K562 (cell line): ENCODE results near the gene SPATC1L. TPM values are rescaled to one million over a fixed set of nuclear protein-coding genes. Genes with fewer than 3 reads are reported as not detected.
A peak's percentile ranks its signal among the peaks of the same experiment; 100 is the strongest.

Experiments
- BRCA1 ChIP-seq, 2 experiments: fragments of 450-650 bp in 1 of 2; sonication (generic) in 1 of 2; formaldehyde crosslinking in 1 of 2; IDR thresholded peaks; 2 replicates each; pipeline versions ENCODE4 v1.5.0 to v1.6.1; 2017 to 2020; ENCODE audit warnings: mild to moderate bottlenecking in 1 of 2, missing genetic modification reagents in 1 of 2
- CREB5 ChIP-seq: fragments of 250-450 bp; sonication (Bioruptor Pico); IDR thresholded peaks from 2 replicates; pipeline ENCODE4 v1.5.0; 2020; ENCODE audit warnings: mild to moderate bottlenecking
- ERF ChIP-seq: fragments of 450-650 bp; formaldehyde crosslinking; IDR thresholded peaks from 2 replicates; pipeline ENCODE4 v1.4.0; 2020; ENCODE audit warnings: mild to moderate bottlenecking, mixed read lengths
- MLX ChIP-seq, 2 experiments: fragments of 450-650 bp in 1 of 2; sonication (generic) in 1 of 2; formaldehyde crosslinking; conservative IDR thresholded peaks; 2 replicates each; pipeline versions ENCODE4 v1.4.0 to v1.8.1; 2020 to 2022; ENCODE audit warnings: mild to moderate bottlenecking in 1 of 2, missing genetic modification reagents in 1 of 2
- RNF2 ChIP-seq: sonication (generic); IDR thresholded peaks from 2 replicates; pipeline ENCODE4 v1.6.1; 2016
- SREBF2 ChIP-seq: sonication (generic); formaldehyde crosslinking; IDR thresholded peaks from 2 replicates; pipeline ENCODE4 v1.4.0; 2020; ENCODE audit warnings: mild to moderate bottlenecking, missing genetic modification reagents
- STAT6 ChIP-seq: sonication (generic); formaldehyde crosslinking; IDR thresholded peaks from 2 replicates; pipeline ENCODE4 v1.8.1; 2023; ENCODE audit warnings: mild to moderate bottlenecking, missing genetic modification reagents
- TFE3 ChIP-seq: fragments of 450-650 bp; formaldehyde crosslinking; IDR thresholded peaks from 2 replicates; pipeline ENCODE4 v1.4.0; 2020; ENCODE audit warnings: mild to moderate bottlenecking, mixed read lengths
- ZNF318 ChIP-seq, 2 experiments: fragments of 450-650 bp; IDR thresholded peaks; 2 replicates each; pipeline ENCODE4 v1.6.1; 2016; ENCODE audit warnings: mild to moderate bottlenecking in 2 of 2, borderline replicate concordance in 1 of 2, low read depth in 1 of 2, moderate library complexity in 1 of 2
- polyA plus RNA-seq, 8 experiments: library from polyadenylated mRNA; depleted of rRNA in 4 of 8; stranded (reverse) in 5 of 8; unstranded in 3 of 8; fragments of >200 nt; fragmentation: Nextera tagmentation in 2 of 8; fragmentation: Illumina TruSeq in 1 of 8; extraction: Ambion mirVana in 2 of 8; extraction: Trizol in 1 of 8; gene quantifications; 2 replicates each; pipeline versions ENCODE4 v1.2.1 to v1.2.3, GENCODE V29; 2011 to 2014; ENCODE audit warnings: inconsistent platforms in 1 of 8, missing spikeins in 1 of 8
- total RNA-seq, 7 experiments: library from RNA; depleted of rRNA in 6 of 7; stranded (reverse); fragments of >200 nt in 6 of 7; fragmentation: Illumina TruSeq in 2 of 7; extraction: Trizol in 2 of 7; gene quantifications; 2 replicates each; pipeline versions ENCODE4 v1.2.1 to v1.2.3, GENCODE V29; 2011 to 2021; ENCODE audit warnings: low replicate concordance in 1 of 7

SPATC1L gene
- total and polyA plus RNA-seq, 9 of the 15 experiments (the other 6 are each of a cell fraction or from before 2014, with no cell fraction given): 0.14 to 121 (median 34.0) TPM; not detected in 1

GRCh38 chr21:46127239-46128105 lies 56.8 kb downstream of the SPATC1L start (continued):
- TF ChIP-seq ZNF318 (IDR thresholded peaks at IDR 0.05; ENCODE audit: borderline replicate concordance in 1 of 2, low read depth in 1 of 2) (no peak), MLX (CRISPR knock-in tag; conservative IDR thresholded peaks at IDR 0.05) (no peak), STAT6 (CRISPR knock-in tag) (no peak), TFE3 (CRISPR knock-in tag) (peak; percentile 90), CREB5 (CRISPR knock-in tag) (no peak), SREBF2 (CRISPR knock-in tag) (no peak), RNF2 (no peak), ERF (CRISPR knock-in tag) (no peak), BRCA1 (IDR thresholded peaks at IDR 0.05) (no peak), BRCA1 (CRISPR knock-in tag; IDR thresholded peaks at IDR 0.05) (no peak)
